ENCODE results near the gene DNM1. TPM values are rescaled to one million over a fixed set of nuclear protein-coding genes. Genes with fewer than 3 reads are reported as not detected.

The DNM1 gene
- total RNA-seq, 1 donor from 2014 or later, result 33.4 TPM

DNA sequence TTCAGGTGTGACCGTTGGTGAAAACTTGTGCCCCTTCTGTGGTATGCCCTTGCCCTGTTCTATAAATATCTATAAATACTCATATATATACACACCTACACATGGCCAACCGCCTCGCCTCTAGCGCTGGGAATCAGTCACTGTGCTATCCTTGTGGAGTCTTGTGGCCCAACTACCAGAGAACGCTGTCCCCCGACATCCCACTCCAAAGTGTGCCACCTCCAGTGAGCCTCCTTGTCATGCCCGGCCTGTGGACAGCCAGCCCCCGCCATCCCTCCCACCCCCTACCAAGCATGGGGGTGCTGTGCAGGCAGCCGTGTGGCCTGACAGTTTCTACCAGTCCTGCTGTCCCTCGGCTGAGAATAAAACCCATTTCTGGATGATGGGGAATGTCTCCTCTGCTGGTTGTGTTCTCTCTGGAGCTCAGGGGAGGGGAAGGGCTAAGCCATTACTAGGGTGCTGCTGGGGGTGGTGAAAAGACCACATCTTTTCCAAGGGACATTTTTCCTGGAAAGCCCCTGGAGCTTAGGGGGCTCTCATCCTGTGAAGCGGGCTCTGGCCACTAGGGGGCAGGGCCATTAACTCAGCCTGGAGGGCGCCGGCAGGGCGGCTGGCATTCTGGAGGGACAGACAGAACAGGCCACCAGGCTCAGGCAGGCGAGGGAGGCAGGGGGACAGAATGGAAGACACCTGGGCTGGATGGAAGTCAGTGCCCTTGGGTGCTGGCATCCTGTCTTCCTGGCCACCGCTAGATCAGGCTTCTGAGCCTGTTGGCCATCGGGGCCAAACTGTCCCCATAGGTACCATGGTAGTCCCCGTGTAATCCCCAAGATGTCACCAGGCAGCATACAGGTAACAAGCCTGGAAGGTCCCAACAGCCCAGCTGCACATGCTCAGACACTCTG, 51.9 kb downstream of the DNM1 start:
- no peaks in the 10 kb centered on the region for H3K27me3 ChIP-seq
- DNase-seq (ENCODE audit: extremely low spot score in 2 of 2), result no peak
- peaks cover 0 to 38% of the 10 kb centered on the region in 2 donors for H3K36me3 ChIP-seq
- H3K27ac ChIP-seq, result no peak overlapping the region
- H3K4me1 ChIP-seq, result peaks cover 9% of the 10 kb centered on the region
- no peaks in the 10 kb centered on the region for H3K9me3 ChIP-seq
- TF ChIP-seq CTCF (IDR thresholded peaks at IDR 0.05) (peak; percentile 43 to 72 (median 62)), POLR2A (IDR thresholded peaks at IDR 0.05) (no peak)
- intact Hi-C loops (cut with DNase I), result no loop called here
- no peak overlapping the region for H3K4me3 ChIP-seq

DNA sequence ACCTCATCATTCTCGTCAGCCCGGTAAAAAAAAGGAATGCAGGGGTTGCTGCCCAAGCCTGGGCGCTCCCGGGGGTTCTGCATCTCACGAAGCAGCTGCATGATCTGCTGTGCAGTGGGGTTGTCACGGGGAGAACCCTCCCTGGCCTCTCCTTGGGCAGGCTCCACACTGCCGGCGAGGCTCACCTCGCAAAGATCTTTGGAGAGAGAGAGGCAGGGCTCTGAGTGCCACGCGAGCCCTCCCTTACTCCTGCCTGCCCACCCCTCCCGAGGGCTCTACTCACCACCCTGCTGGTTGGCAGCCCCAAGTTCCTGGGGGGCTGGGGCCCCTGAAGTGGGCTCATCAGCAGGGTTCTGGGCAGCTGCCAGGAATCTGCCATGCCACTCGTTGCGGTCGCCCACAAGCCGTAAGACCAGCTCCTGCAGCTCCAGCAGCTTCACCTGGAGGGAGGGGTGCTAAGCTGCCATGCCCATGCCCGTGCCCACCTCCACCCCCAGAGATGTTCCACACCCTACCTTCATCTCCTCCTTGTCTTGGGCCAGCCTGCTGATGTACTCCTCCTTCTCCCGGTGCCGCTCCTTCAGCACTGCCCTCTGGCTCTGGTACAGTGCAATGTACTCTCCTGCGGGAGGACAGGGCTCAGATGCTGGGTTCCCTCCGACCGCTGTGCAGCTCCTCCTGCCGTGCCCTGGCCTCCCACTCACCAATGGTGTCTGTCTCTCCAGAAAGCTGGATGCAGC, 54.1 kb downstream of the DNM1 start:
- Histone ChIP-seq H3K4me3 (no peak overlapping the region), H3K36me3 (peaks cover 0 to 59% of the 10 kb centered on the region in 2 donors)

DNA sequence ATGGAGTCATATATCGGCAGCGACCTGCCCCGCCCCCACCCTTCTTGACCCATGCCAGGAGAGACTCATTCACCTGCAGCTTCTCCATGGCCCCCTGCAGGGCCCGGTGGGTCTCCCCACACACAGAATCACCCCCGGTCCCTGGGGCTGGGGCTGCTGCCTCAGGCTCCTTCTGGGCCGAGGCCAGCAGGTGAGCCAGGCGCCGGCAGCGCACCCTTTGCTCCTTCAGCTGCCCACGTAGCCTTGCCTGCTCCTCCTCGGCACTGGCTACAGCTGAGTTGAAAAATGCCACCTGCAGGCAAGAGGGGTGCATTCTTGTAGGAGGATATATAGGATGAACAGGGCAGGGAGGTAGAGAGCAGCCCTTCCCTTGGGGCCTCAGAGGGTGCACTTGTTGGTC, 54.7 kb downstream of the DNM1 start:
- H3K4me1 ChIP-seq, result no peaks in the 10 kb centered on the region
- DNase-seq (ENCODE audit: extremely low spot score in 2 of 2), result no peak
- no peak overlapping the region for H3K27ac ChIP-seq
- no peak overlapping the region for H3K4me3 ChIP-seq
- no peaks in the 10 kb centered on the region for H3K9me3 ChIP-seq
- intact Hi-C loops (cut with DNase I), result no loop called here
- H3K36me3 ChIP-seq, result peaks cover 0 to 65% of the 10 kb centered on the region in 2 donors
- H3K27me3 ChIP-seq, result no peaks in the 10 kb centered on the region
- TF ChIP-seq POLR2AphosphoS5 (IDR thresholded peaks at IDR 0.05; ENCODE audit: insufficient read depth in 1 of 2, low read depth in 1 of 2) (no peak), CTCF (IDR thresholded peaks at IDR 0.05) (no peak), POLR2A (IDR thresholded peaks at IDR 0.05) (no peak)

More for the DNA sequence above, 54.1 kb downstream of the DNM1 start:
- Histone ChIP-seq H3K27me3 (no peaks in the 10 kb centered on the region), H3K4me1 (no peaks in the 10 kb centered on the region), H3K9me3 (no peaks in the 10 kb centered on the region), H3K27ac (no peak overlapping the region)
- intact Hi-C loops (cut with DNase I), result no loop called here
- TF ChIP-seq CTCF (IDR thresholded peaks at IDR 0.05), result no peak
- TF ChIP-seq POLR2A (IDR thresholded peaks at IDR 0.05), result no peak
- no peak for TF ChIP-seq POLR2AphosphoS5 (IDR thresholded peaks at IDR 0.05; ENCODE audit: insufficient read depth in 1 of 2, low read depth in 1 of 2)
- no peak for DNase-seq (ENCODE audit: extremely low spot score in 2 of 2)

GRCh38 chr9:128258326-128258725, 55.1 kb downstream of the DNM1 start:
- no peak overlapping the region for H3K27ac ChIP-seq
- no peak for TF ChIP-seq POLR2A (IDR thresholded peaks at IDR 0.05)
- no peak for TF ChIP-seq CTCF (IDR thresholded peaks at IDR 0.05)
- no peak for TF ChIP-seq POLR2AphosphoS5 (IDR thresholded peaks at IDR 0.05; ENCODE audit: insufficient read depth in 1 of 2, low read depth in 1 of 2)
- peaks cover 0 to 69% of the 10 kb centered on the region in 2 donors for H3K36me3 ChIP-seq
- no peaks in the 10 kb centered on the region for H3K9me3 ChIP-seq
- DNase-seq (ENCODE audit: extremely low spot score in 2 of 2), result no peak
- no peak overlapping the region for H3K4me3 ChIP-seq
- H3K27me3 ChIP-seq, result no peaks in the 10 kb centered on the region
- intact Hi-C loops (cut with DNase I), result no loop called here
- no peaks in the 10 kb centered on the region for H3K4me1 ChIP-seq
